Endothelial cell (in vitro differentiated cells): ENCODE results near the gene MEF2C. TPM values are rescaled to one million over a fixed set of nuclear protein-coding genes. Genes with fewer than 3 reads are reported as not detected.

Experiments
- DNase-seq: peaks from one replicate; pipeline ENCODE4 v3.0.0; 2021; ENCODE audit warnings: low spot score
- H3K27ac Mint-ChIP-seq: one replicate; pipeline ENCODE4 v1.8.0; 2021; ENCODE audit warnings: mixed read lengths, inconsistent platforms; ENCODE audit not compliant: unreplicated experiment
- H3K27me3 Mint-ChIP-seq: one replicate; pipeline ENCODE4 v1.8.0; 2021; ENCODE audit warnings: mild to moderate bottlenecking, moderate library complexity, mixed read lengths, inconsistent platforms; ENCODE audit not compliant: unreplicated experiment
- H3K36me3 Mint-ChIP-seq: one replicate; pipeline ENCODE4 v1.8.0; 2021; ENCODE audit warnings: mild to moderate bottlenecking, low read depth, mixed read lengths, inconsistent platforms; ENCODE audit not compliant: unreplicated experiment
- H3K4me1 Mint-ChIP-seq: one replicate; pipeline ENCODE4 v1.8.0; 2021; ENCODE audit warnings: mild to moderate bottlenecking, mixed read lengths, inconsistent platforms; ENCODE audit not compliant: unreplicated experiment
- H3K4me3 Mint-ChIP-seq: one replicate; pipeline ENCODE4 v1.8.0; 2021; ENCODE audit warnings: mild to moderate bottlenecking, mixed read lengths, inconsistent platforms; ENCODE audit not compliant: unreplicated experiment
- H3K9me3 Mint-ChIP-seq: one replicate; pipeline ENCODE4 v1.8.0; 2021; ENCODE audit warnings: mixed read lengths, inconsistent platforms; ENCODE audit not compliant: unreplicated experiment
- long read RNA-seq: library from polyadenylated mRNA; unstranded; transcript quantifications from one replicate; pipeline ENCODE4 v2.0.0, GENCODE V29; 2020; ENCODE audit not compliant: unreplicated experiment
- total RNA-seq: library from RNA; stranded (reverse); fragmentation: NEBNext Ultra II Directional; extraction: Animal tissue kit (Norgen Biotek cat#: 25700); gene quantifications from one replicate; pipeline ENCODE4 v1.2.1, GENCODE V29; 2021; ENCODE audit not compliant: unreplicated experiment
- TF ChIP-seq, protein P1 (sequence below): fragments of 200-600 bp; sonication (generic); IDR thresholded peaks from one replicate; pipeline ENCODE4 v1.5.0; 2021; ENCODE audit warnings: antibody characterized with exemption; ENCODE audit not compliant: unreplicated experiment

MEF2C gene
- 134 TPM for total RNA-seq
- long read RNA-seq, full-length matches to known transcripts, result 8 of 26 reads
- long read RNA-seq, partial matches to known transcripts, result 8 of 26 reads
- long read RNA-seq, other reads (novel, unspliced or antisense), result 10 of 26 reads

DNA sequence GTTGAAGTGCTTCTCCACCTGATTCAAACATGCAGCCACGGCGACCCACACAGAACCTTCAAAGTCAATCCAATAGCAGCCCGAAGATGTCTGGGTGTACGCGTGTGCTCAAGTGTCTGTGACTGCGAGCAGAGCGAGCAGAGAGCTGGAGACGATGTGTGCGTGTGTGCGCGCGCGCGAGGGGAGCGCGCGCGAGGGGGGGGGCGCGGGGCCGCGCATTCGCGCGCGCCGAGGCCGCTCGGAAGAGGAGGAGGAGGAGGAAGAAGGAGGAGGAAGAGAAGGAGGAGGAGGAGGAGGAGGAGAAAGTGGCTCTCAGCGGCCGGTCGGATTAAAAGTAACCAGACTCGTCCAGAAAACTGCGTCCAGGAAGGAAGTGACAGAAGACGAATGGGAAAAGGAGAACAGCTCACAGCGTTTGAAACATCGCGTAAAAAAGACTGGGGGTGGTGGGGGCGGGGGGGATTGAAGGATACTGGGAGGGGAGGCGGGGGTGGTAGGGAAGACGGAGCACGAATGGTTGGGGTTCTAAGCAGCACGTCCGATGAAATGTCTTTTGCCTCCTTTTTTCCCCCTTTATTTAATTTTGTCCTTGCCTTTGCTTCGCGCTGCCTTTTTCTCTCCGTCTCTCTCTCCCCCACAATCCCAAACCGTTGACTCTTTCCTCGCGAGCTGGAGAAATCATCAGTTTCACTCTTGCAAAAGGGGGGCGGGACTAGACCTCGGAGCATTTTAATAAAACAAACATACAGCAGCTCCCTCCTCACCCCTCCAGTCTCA is at the start of gene MEF2C:
Gene MEF2C (minus strand): TSS at position 126 of the 777 bp plus-strand sequence. CDS start 59,396 bp downstream, outside the sequence.
- peaks cover 9% of the 10 kb centered on the region for H3K27me3 Mint-ChIP-seq
- TF ChIP-seq, protein P1, sequence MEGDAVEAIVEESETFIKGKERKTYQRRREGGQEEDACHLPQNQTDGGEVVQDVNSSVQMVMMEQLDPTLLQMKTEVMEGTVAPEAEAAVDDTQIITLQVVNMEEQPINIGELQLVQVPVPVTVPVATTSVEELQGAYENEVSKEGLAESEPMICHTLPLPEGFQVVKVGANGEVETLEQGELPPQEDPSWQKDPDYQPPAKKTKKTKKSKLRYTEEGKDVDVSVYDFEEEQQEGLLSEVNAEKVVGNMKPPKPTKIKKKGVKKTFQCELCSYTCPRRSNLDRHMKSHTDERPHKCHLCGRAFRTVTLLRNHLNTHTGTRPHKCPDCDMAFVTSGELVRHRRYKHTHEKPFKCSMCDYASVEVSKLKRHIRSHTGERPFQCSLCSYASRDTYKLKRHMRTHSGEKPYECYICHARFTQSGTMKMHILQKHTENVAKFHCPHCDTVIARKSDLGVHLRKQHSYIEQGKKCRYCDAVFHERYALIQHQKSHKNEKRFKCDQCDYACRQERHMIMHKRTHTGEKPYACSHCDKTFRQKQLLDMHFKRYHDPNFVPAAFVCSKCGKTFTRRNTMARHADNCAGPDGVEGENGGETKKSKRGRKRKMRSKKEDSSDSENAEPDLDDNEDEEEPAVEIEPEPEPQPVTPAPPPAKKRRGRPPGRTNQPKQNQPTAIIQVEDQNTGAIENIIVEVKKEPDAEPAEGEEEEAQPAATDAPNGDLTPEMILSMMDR, result no peak
- peak within 1 kb of the TSS; percentile 94 for H3K27ac Mint-ChIP-seq
- H3K4me3 Mint-ChIP-seq, result peak within 1 kb of the TSS; percentile 99
- peaks cover 29% of the 10 kb centered on the region for H3K4me1 Mint-ChIP-seq
- no peaks in the 10 kb centered on the region for H3K9me3 Mint-ChIP-seq
- DNase-seq, result peak; percentile 72
- peaks cover 6% of the 10 kb centered on the region for H3K36me3 Mint-ChIP-seq

- TF ChIP-seq, protein P1, result no peak
- DNase-seq, result no peak
- Mint-ChIP-seq H3K36me3 (no peaks in the 10 kb centered on the region), H3K9me3 (no peaks in the 10 kb centered on the region), H3K4me1 (peaks cover 3% of the 10 kb centered on the region), H3K4me3 (no peak overlapping the region), H3K27ac (no peak overlapping the region), H3K27me3 (no peaks in the 10 kb centered on the region)
Observed at GRCh38 chr5:88932541-88932940, 49.6 kb upstream of the MEF2C start.

DNA sequence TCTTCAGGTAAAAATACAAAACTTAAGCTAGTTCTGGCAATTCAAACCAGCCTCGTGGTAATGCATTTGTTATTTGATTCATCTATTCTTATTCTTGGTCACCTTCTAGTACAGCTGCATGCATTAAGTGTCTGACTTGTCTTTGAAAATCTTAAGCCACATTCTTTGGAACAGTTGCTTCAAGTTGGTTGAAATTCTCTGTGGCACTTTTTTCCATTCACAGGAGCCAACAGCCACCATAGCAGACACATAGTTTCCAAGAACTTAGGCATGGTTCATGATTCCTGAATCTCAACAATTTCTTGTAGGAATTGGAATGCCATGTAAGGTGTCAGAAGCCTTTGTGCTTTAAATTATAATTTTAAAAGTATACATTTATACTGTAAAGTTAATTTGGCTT is 47.4 kb upstream of the MEF2C start:
- H3K4me3 Mint-ChIP-seq, result no peak overlapping the region
- TF ChIP-seq, protein P1, result no peak
- H3K27me3 Mint-ChIP-seq, result no peaks in the 10 kb centered on the region
- no peak for DNase-seq
- H3K9me3 Mint-ChIP-seq, result no peaks in the 10 kb centered on the region
- peaks cover 3% of the 10 kb centered on the region for H3K4me1 Mint-ChIP-seq
- H3K27ac Mint-ChIP-seq, result no peak overlapping the region
- H3K36me3 Mint-ChIP-seq, result no peaks in the 10 kb centered on the region

DNA sequence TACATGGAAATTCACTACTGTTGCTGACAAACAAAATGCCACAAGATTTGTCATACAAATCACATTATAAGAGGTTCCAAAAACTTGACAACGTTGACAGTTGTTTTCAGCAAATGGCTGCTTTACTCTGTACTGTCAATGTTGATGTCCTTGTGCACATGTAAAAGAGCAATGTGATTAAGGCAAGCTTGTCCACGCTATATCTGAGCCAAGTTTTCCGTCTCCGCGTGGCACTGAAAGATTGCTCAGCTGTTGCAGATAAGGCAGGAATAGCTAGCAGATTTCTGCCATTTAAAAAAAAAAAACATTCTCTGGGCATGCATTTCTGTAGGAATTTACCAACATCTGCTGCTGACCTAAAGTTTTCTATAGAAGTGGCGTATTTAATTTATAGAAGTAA is 46.4 kb upstream of the MEF2C start:
- no peaks in the 10 kb centered on the region for H3K36me3 Mint-ChIP-seq
- H3K4me1 Mint-ChIP-seq, result no peaks in the 10 kb centered on the region
- TF ChIP-seq, protein P1, result no peak
- H3K27ac Mint-ChIP-seq, result no peak overlapping the region
- H3K27me3 Mint-ChIP-seq, result no peaks in the 10 kb centered on the region
- H3K9me3 Mint-ChIP-seq, result no peaks in the 10 kb centered on the region
- no peak for DNase-seq
- H3K4me3 Mint-ChIP-seq, result no peak overlapping the region

GRCh38 chr5:88926774-88927173 is 43.8 kb upstream of the MEF2C start:
- Mint-ChIP-seq H3K4me3 (no peak overlapping the region), H3K27ac (no peak overlapping the region), H3K4me1 (no peaks in the 10 kb centered on the region), H3K36me3 (no peaks in the 10 kb centered on the region), H3K9me3 (no peaks in the 10 kb centered on the region), H3K27me3 (no peaks in the 10 kb centered on the region)
- TF ChIP-seq, protein P1, result no peak
- DNase-seq, result no peak
